ENCODE measurements around the gene PTCH1.

DNA sequence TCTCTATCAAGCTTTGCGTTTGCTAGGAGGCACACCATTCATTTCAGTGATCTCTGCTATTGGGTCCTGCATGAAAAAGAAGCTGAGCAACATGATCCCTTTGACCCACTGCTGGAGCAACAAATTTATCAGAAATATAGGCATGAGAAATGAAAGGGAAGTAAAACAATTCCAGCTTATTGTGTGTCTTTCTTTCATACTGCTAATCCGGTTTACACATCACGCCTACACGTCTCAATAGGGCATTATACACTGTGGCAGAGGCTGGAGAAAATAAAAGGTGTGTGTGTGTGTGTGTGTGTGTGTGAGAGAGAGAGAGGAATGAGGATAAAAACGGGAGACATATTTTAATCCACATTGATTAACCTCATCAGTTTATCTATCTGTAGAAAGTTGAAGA, 2.4 kb downstream of the PTCH1 start:
- TF ChIP-seq POLR2AphosphoS5 (IDR thresholded peaks at IDR 0.05; ENCODE audit: borderline replicate concordance, low read depth, low read length), result no peak
- TF ChIP-seq FOXP2 (optimal IDR thresholded peaks at IDR 0.05; ENCODE audit: control extremely low read depth, extremely low read length, insufficient read depth), result no peak
